Fibroblast of lung (primary cell): Measurements from ENCODE around the gene SETBP1. TPM values are rescaled to one million over a fixed set of nuclear protein-coding genes. Genes with fewer than 3 reads are reported as not detected.

Experiments
- DNase-seq, 2 donors: peaks; one replicate each; pipeline versions ENCODE4 v3.0.0 to v3.0.0-alpha.2; 2010; ENCODE audit warnings: low read depth in 2 of 2
- H2AFZ ChIP-seq: 2 replicates; pipeline ENCODE4 v1.5.1; 2012; ENCODE audit warnings: low read length, control low read depth, inconsistent platforms
- H3K27ac ChIP-seq: 2 replicates; pipeline ENCODE4 v1.5.1; 2011; ENCODE audit warnings: low read length, control low read depth; ENCODE audit not compliant: insufficient read depth
- H3K27me3 ChIP-seq: 2 replicates; pipeline ENCODE4 v1.5.1; 2011; ENCODE audit warnings: mild to moderate bottlenecking, low read length; ENCODE audit not compliant: control insufficient read depth, insufficient read depth
- H3K36me3 ChIP-seq: 2 replicates; pipeline ENCODE4 v1.5.1; 2011; ENCODE audit warnings: low read length; ENCODE audit not compliant: control insufficient read depth, insufficient read depth
- H3K4me1 ChIP-seq: 2 replicates; pipeline ENCODE4 v1.5.1; 2011; ENCODE audit warnings: low read length; ENCODE audit not compliant: control insufficient read depth, insufficient read depth; ENCODE audit errors: extremely low read depth
- H3K4me2 ChIP-seq: 2 replicates; pipeline ENCODE4 v1.5.1; 2011; ENCODE audit warnings: low read length, control low read depth; ENCODE audit not compliant: insufficient read depth; ENCODE audit errors: extremely low read depth
- H3K4me3 ChIP-seq, 4 experiments: fragments of 200-600 bp in 1 of 4; sonication (generic) in 1 of 4; replicated peaks in 1 of 4; 2 replicates each; pipeline ENCODE4 v1.5.1; 2011 to 2016; ENCODE audit warnings: low read length in 4 of 4, low read depth in 3 of 4, mild to moderate bottlenecking in 3 of 4, control low read depth in 2 of 4, inconsistent platforms in 1 of 4, mixed read lengths in 1 of 4; ENCODE audit not compliant: insufficient read depth in 1 of 4; ENCODE audit errors: control extremely low read depth in 1 of 4
- H3K79me2 ChIP-seq: 2 replicates; pipeline ENCODE4 v1.5.1; 2012; ENCODE audit warnings: mild to moderate bottlenecking, low read length, inconsistent platforms; ENCODE audit not compliant: control insufficient read depth, insufficient read depth
- H3K9ac ChIP-seq: 2 replicates; pipeline ENCODE4 v1.5.1; 2011; ENCODE audit warnings: mild to moderate bottlenecking, low read length, control low read depth; ENCODE audit not compliant: insufficient read depth
- H3K9me3 ChIP-seq: 2 replicates; pipeline ENCODE4 v1.5.1; 2012; ENCODE audit warnings: low read depth, low read length; ENCODE audit not compliant: control insufficient read depth, insufficient read depth
- H4K20me1 ChIP-seq: 2 replicates; pipeline ENCODE4 v1.5.1; 2011; ENCODE audit warnings: low read length; ENCODE audit not compliant: control insufficient read depth, insufficient read depth; ENCODE audit errors: extremely low read depth
- CTCF ChIP-seq, 2 donors: IDR thresholded peaks in 1 of 2; conservative IDR thresholded peaks in 1 of 2; 1 replicate in 1 of 2; 2 replicates in 1 of 2; pipeline ENCODE4 v1.5.1; 2011 to 2012; ENCODE audit warnings: low read length in 2 of 2, control low read depth in 1 of 2, inconsistent platforms in 1 of 2, low read depth in 1 of 2, mild to moderate bottlenecking in 1 of 2
- EZH2 ChIP-seq: IDR thresholded peaks from 2 replicates; pipeline ENCODE4 v1.5.1; 2012; ENCODE audit warnings: low read length, control low read depth, mild to moderate bottlenecking; ENCODE audit errors: missing control alignments
- polyA plus RNA-seq, 2 donors: library from polyadenylated mRNA; depleted of rRNA in 1 of 2; stranded (reverse) in 1 of 2; unstranded in 1 of 2; fragments of >200 nt; gene quantifications; 2 replicates each; pipeline ENCODE4 v1.2.1, GENCODE V29; 2011 to 2012; ENCODE audit warnings: missing spikeins in 1 of 2
- total RNA-seq: library from RNA; depleted of rRNA; stranded (reverse); fragments of >200 nt; gene quantifications from 2 replicates; pipeline ENCODE4 v1.2.1, GENCODE V29; 2014

The SETBP1 gene
- total and polyA plus RNA-seq, 2 donors (not counting 1 experiment from before 2014, with no cell fraction given) = 4.5 to 5.4 TPM

GRCh38 chr18:44636241-44636640 lies 44.4 kb upstream of the SETBP1 start:
- no peak for TF ChIP-seq EZH2
- TF ChIP-seq CTCF (conservative IDR thresholded peaks at IDR 0.05 in 1 of 2, IDR thresholded peaks at IDR 0.05 in 1 of 2; ENCODE audit: low read depth in 1 of 2, low read length in 2 of 2) = no peak
- no peaks in the 10 kb centered on the region for H4K20me1 ChIP-seq
- H3K9me3 ChIP-seq = no peaks in the 10 kb centered on the region
- H2AFZ ChIP-seq = no peak overlapping the region
- H3K9ac ChIP-seq = no peak overlapping the region
- no peaks in the 10 kb centered on the region for H3K36me3 ChIP-seq
- no peaks in the 10 kb centered on the region for H3K27me3 ChIP-seq
- no peak overlapping the region for H3K27ac ChIP-seq
- H3K79me2 ChIP-seq = no peaks in the 10 kb centered on the region
- H3K4me1 ChIP-seq = no peaks in the 10 kb centered on the region
- DNase-seq = no peak
- H3K4me3 ChIP-seq = no peak overlapping the region
- no peak overlapping the region for H3K4me2 ChIP-seq

GRCh38 chr18:44637210-44638033 lies 43.3 kb upstream of the SETBP1 start:
- no peaks in the 10 kb centered on the region for H4K20me1 ChIP-seq
- H3K9me3 ChIP-seq = no peaks in the 10 kb centered on the region
- H3K27ac ChIP-seq = no peak overlapping the region
- no peaks in the 10 kb centered on the region for H3K27me3 ChIP-seq
- H3K79me2 ChIP-seq = no peaks in the 10 kb centered on the region
- TF ChIP-seq EZH2 = no peak
- no peak for TF ChIP-seq CTCF (conservative IDR thresholded peaks at IDR 0.05 in 1 of 2, IDR thresholded peaks at IDR 0.05 in 1 of 2; ENCODE audit: low read depth in 1 of 2, low read length in 2 of 2)
- H3K36me3 ChIP-seq = no peaks in the 10 kb centered on the region
- DNase-seq = peak in 1 of 2 donors; percentile 83
- no peak overlapping the region for H3K9ac ChIP-seq
- H3K4me2 ChIP-seq = no peak overlapping the region
- no peak overlapping the region for H3K4me3 ChIP-seq
- no peak overlapping the region for H2AFZ ChIP-seq
- H3K4me1 ChIP-seq = no peaks in the 10 kb centered on the region

GRCh38 chr18:44638034-44638540 lies 42.6 kb upstream of the SETBP1 start:
- Histone ChIP-seq H3K4me2 (no peak overlapping the region), H3K4me1 (no peaks in the 10 kb centered on the region), H3K79me2 (no peaks in the 10 kb centered on the region), H3K27me3 (no peaks in the 10 kb centered on the region), H3K4me3 (no peak overlapping the region), H3K9ac (no peak overlapping the region), H3K36me3 (no peaks in the 10 kb centered on the region), H3K27ac (no peak overlapping the region), H4K20me1 (no peaks in the 10 kb centered on the region), H2AFZ (no peak overlapping the region), H3K9me3 (no peaks in the 10 kb centered on the region)
- TF ChIP-seq EZH2 = no peak
- TF ChIP-seq CTCF (conservative IDR thresholded peaks at IDR 0.05 in 1 of 2, IDR thresholded peaks at IDR 0.05 in 1 of 2; ENCODE audit: low read depth in 1 of 2, low read length in 2 of 2) = no peak
- DNase-seq = no peak
